Stimulated activated effector memory CD8-positive, alpha-beta T cell treated with anti-CD3 and anti-CD28 coated beads, Interleukin-12 subunit alpha, Interleukin-12 subunit beta, amount 100 ng/mL, for 72 hours (primary cell): ENCODE data around the gene OTX2.

ENCODE experiments used
- ATAC-seq: fragments of 150-1000 bp; cut with Tn5 transposase; 2 replicates; pipeline ENCODE4 v1.10.0; 2021
- DNase-seq, 2 donors: peaks; one replicate each; pipeline ENCODE4 v3.0.0; 2021 to 2022; ENCODE audit warnings: low spot score in 2 of 2
- H3K27ac Mint-ChIP-seq: one replicate; pipeline ENCODE4 v1.8.0; 2022; ENCODE audit warnings: mild to moderate bottlenecking, mixed read lengths
- H3K36me3 Mint-ChIP-seq: one replicate; pipeline ENCODE4 v1.8.0; 2022; ENCODE audit warnings: mild to moderate bottlenecking, mixed read lengths
- H3K4me1 Mint-ChIP-seq: one replicate; pipeline ENCODE4 v1.8.0; 2022; ENCODE audit warnings: mixed read lengths
- H3K4me3 Mint-ChIP-seq: one replicate; pipeline ENCODE4 v1.8.0; 2022; ENCODE audit warnings: mild to moderate bottlenecking, mixed read lengths
- H3K9me3 Mint-ChIP-seq: one replicate; pipeline ENCODE4 v1.8.0; 2022; ENCODE audit warnings: mixed read lengths

Gene OTX2

DNA sequence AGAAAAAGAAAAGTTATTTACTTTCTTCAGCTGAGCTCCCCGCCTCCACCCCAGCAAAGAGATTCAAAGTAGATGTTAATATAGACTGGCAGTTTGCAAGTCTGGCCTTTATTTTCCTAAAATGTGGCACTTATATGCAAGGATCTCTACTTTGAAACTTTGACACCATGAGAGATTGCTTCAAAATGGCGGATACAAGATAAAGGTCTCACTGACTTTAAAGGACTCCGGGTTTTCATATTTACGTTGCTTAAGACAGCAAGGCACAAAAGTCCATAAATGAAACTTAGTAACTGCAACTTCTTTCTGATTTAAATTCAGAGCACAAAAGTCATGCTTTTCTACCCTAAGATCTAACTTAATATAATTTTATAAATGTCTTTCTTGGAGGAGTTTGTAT lies 3.5 kb downstream of the OTX2 start:
- ATAC-seq (no peak), DNase-seq (no peak)
- H3K27ac Mint-ChIP-seq, result no peak overlapping the region
- H3K36me3 Mint-ChIP-seq, result peaks cover 6% of the 10 kb centered on the region
- peaks cover 34% of the 10 kb centered on the region for H3K4me1 Mint-ChIP-seq
- no peak overlapping the region for H3K4me3 Mint-ChIP-seq
- H3K9me3 Mint-ChIP-seq, result no peaks in the 10 kb centered on the region

- H3K4me1 Mint-ChIP-seq, result peaks cover 32% of the 10 kb centered on the region
Observed at GRCh38 chr14:56805992-56806727, 4.1 kb downstream of the OTX2 start.

GRCh38 chr14:56805201-56805991 lies 4.9 kb downstream of the OTX2 start:
- peaks cover 24% of the 10 kb centered on the region for H3K4me1 Mint-ChIP-seq
- H3K36me3 Mint-ChIP-seq, result peaks cover 6% of the 10 kb centered on the region
- no peaks in the 10 kb centered on the region for H3K9me3 Mint-ChIP-seq
- DNase-seq (no peak), ATAC-seq (no peak)
- H3K4me3 Mint-ChIP-seq, result no peak overlapping the region
- H3K27ac Mint-ChIP-seq, result no peak overlapping the region

More at GRCh38 chr14:56805992-56806727, 4.1 kb downstream of the OTX2 start:
- Mint-ChIP-seq H3K9me3 (no peaks in the 10 kb centered on the region), H3K36me3 (peaks cover 6% of the 10 kb centered on the region), H3K27ac (no peak overlapping the region), H3K4me3 (no peak overlapping the region)
- DNase-seq (no peak), ATAC-seq (no peak)

- Mint-ChIP-seq H3K36me3 (no peaks in the 10 kb centered on the region), H3K9me3 (no peaks in the 10 kb centered on the region), H3K27ac (no peak overlapping the region), H3K4me1 (peaks cover 16% of the 10 kb centered on the region), H3K4me3 (no peak overlapping the region)
- DNase-seq, result no peak
- ATAC-seq, result no peak
Observed at GRCh38 chr14:56803816-56804535, 6.3 kb downstream of the OTX2 start.

GRCh38 chr14:56801920-56802319 lies 8.4 kb downstream of the OTX2 start:
- ATAC-seq (no peak), DNase-seq (no peak)
- Mint-ChIP-seq H3K4me1 (peaks cover 11% of the 10 kb centered on the region), H3K36me3 (no peaks in the 10 kb centered on the region), H3K9me3 (no peaks in the 10 kb centered on the region), H3K4me3 (no peak overlapping the region), H3K27ac (no peak overlapping the region)

DNA sequence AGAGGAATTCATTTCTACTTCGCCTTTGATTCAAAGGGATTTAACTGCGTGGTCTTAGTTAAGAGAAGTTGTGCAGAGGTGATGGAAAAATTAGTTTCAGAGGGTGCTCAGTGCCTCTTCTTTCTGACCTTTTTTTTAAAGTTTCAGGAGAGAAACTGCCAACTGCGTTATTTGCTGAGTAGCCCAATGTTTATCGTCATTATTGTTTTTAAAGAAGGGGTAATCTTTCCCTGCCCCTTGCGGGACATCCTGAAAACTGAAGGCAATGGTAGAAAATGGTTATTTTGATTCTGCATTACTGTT lies 11.0 kb downstream of the OTX2 start:
- Mint-ChIP-seq H3K27ac (no peak overlapping the region), H3K36me3 (no peaks in the 10 kb centered on the region), H3K4me1 (peaks cover under 1% of the 10 kb centered on the region), H3K9me3 (no peaks in the 10 kb centered on the region), H3K4me3 (no peak overlapping the region)
- ATAC-seq (no peak), DNase-seq (no peak)

DNA sequence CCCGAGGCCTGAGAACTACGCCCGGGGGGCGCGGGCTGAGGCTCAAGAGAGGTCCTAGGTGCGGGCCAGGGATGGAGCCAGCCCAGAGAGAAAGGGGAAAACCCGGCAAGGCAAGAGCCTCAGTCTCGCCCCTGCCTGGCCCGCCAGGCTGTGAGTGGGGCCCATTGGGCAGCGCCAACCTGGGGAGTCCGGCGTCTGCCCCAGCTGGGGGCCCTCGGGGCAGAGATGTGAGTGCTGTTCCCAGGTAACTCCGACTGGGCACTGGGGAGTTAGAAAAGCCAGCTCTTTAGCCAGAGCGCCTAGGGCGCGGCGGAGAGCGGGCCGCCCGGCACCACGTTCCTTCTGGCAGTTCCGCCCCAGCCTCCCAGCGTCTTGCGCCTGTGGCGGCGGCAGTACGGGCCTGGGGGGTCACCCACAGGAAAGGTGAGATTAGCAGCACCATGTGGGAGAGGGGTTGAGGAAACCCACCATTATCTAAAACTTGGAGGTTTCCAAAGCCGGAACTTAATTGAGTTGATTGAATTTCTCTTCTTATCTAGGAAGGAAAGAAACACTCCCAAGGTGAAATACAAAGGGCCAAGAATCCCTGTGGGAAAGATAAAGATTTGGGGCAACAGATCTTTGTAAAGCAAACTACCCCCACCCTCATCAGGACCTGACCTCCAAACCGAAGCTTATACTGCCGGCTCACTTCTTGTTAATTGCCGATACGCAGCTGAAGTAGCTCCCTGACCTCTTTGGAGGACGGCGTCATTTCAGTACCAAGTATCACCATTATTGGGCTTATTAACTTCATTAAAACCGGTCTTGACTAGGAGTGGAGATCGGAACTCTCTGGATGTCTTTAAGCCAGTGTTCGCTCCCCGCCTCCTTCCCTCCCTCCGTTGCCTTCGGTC lies 11.6 kb downstream of the OTX2 start:
- H3K4me1 Mint-ChIP-seq, result no peaks in the 10 kb centered on the region
- DNase-seq (no peak), ATAC-seq (no peak)
- H3K4me3 Mint-ChIP-seq, result no peak overlapping the region
- no peak overlapping the region for H3K27ac Mint-ChIP-seq
- no peaks in the 10 kb centered on the region for H3K9me3 Mint-ChIP-seq
- no peaks in the 10 kb centered on the region for H3K36me3 Mint-ChIP-seq

DNA sequence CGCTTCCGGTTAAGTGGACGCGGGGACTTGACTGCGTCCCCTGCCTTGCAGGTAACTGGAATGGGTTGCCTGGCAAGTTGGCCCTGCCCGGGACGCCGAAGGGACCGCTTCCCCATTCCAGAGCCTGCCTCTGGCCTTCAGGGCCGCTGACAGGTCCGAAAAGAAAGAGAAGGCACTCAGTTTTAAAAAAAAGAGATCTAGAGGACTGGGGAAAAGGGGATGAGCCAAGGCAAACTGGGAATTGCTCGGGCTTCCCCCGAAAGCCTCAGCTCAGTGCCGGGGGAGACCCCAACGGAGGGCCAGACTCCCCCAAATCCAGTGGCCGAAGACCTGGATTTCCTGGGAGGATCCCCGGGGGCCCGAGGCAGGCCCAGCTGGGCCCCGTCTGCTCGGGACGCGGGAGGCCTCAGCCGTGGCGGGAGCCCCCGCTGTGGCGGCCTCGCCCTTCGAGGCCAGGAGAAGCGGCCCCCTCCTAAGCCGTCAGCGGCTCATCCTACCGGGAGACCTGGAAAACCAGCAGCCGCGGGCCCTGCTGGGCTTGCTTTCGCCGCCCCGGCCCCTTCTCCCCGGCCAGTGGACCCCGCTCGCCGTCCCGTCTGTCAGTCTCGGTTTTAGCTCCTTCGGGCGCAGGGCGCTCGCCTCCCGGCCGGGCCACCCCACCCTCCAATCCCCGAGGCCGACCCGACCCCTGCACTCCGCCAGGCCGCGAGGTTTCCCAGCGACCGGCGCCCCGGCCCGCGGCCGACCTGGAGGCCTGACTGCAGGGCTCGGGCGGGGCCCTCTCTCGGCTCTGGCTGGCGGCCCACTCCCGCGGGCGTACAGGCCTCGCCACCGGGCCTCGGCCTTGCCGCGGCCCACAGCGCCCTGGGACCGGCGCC lies 12.5 kb downstream of the OTX2 start:
- no peaks in the 10 kb centered on the region for H3K4me1 Mint-ChIP-seq
- H3K4me3 Mint-ChIP-seq, result no peak overlapping the region

DNA sequence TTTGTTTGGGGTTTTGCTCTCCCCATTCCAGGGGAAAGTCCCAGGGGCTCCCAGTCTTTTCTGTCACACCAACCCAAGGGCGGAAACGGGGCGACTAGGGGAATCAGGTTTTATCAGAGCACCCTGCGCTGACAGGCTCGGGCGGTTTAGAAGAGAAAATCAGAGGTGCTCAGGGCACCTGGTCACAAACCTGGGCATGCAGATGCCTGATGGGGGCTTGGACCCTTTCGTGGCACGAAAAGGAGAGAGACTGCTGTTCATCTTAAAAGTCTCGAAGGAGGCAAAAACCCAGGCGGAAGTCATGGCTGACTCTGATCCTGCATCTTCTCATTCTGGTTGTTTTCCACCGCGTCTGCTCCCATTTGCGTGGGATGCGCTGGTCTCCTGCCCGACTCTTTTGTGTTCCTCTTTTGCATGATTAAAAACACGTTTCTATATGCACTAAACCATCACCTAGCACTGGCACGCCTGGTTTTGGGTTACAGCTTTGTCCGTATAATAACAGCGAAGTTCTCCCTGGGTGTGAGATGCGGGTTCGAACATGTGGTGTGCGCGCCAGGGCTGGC lies 13.2 kb downstream of the OTX2 start:
- H3K9me3 Mint-ChIP-seq, result no peaks in the 10 kb centered on the region

More for the DNA sequence above, 12.5 kb downstream of the OTX2 start:
- DNase-seq (no peak), ATAC-seq (no peak)
- H3K36me3 Mint-ChIP-seq, result no peaks in the 10 kb centered on the region
- no peak overlapping the region for H3K27ac Mint-ChIP-seq
- H3K9me3 Mint-ChIP-seq, result no peaks in the 10 kb centered on the region

DNA sequence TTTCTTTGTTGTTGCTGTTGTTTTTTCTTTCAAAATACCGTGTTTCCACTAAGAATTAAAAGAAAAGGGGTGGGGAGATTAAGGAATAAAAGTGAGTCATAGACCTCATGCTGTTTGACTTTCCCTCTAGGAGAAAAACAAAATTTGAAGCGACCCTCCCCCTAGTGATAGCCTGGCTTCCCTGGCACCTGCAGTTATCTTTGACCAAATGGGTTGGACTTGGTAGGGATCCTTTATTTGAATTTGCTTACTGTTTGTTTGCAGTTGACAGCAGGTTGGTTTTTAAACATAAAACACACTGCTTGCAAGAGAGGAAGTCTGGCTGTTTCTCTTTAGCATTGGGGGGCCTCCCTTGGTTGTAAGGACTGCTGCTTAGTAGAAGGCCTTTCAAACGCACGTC lies 14.0 kb downstream of the OTX2 start:
- ATAC-seq (no peak), DNase-seq (no peak)
- no peaks in the 10 kb centered on the region for H3K4me1 Mint-ChIP-seq
- H3K4me3 Mint-ChIP-seq, result no peak overlapping the region
- no peaks in the 10 kb centered on the region for H3K36me3 Mint-ChIP-seq
- H3K27ac Mint-ChIP-seq, result no peak overlapping the region
- H3K9me3 Mint-ChIP-seq, result no peaks in the 10 kb centered on the region

More for the DNA sequence above, 13.2 kb downstream of the OTX2 start:
- no peak overlapping the region for H3K27ac Mint-ChIP-seq
- H3K4me3 Mint-ChIP-seq, result no peak overlapping the region
- ATAC-seq, result no peak
- no peaks in the 10 kb centered on the region for H3K4me1 Mint-ChIP-seq
- DNase-seq, result no peak
- no peaks in the 10 kb centered on the region for H3K36me3 Mint-ChIP-seq

DNA sequence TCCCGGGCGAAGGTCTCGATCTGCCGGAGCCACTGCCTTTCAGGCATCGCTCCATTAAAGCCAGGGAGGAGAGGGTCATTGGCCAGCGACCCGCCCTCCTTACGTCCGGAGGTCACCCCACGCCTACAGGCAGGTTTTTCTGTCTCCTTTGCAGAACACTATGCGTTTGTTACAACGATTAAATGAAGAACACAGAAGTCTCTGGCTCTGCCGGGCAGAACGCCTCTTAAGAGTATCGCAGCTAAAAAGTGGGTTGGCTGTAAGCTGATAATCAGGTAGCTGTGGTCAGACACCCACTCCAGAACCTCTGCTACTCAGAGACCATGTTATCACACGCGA lies 15.0 kb downstream of the OTX2 start:
- Mint-ChIP-seq H3K4me1 (no peaks in the 10 kb centered on the region), H3K4me3 (no peak overlapping the region), H3K9me3 (no peaks in the 10 kb centered on the region), H3K27ac (no peak overlapping the region), H3K36me3 (no peaks in the 10 kb centered on the region)
- DNase-seq, result no peak
- ATAC-seq, result no peak

DNA sequence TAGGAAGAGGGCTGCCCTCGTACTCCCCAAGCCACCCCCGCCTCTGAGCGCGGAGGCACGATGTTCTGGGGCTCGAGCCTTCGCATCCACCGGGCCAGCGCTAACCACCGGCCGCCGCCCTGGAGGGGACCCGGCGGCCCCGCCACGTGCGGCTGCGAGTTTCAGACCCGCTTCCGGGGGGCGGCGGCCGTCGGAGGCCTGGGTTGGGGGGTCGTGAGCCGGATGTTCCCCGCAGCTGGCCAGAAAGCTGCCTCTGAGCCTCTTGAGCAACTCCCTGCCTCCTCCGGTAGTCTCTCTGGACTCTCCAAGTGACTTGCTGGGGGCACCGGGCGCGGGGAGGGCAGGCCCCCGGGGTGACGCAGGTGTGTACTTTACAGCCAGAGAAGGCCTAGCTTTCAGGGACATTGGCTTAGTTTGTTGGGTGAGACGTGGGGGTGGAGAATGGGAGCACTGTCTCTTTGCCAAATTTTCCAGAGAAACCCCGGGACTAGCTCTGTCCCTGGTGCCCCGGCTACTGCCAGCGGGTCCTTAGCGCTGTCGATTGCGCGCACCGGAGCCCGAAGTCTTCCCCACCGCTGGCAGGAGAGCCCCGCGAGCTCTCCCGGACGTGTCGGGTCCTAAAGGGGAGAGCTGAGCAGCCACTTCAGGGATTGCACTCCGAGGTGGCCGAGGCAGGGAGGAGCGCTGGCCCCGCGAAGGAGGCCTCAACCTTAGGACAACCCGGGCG lies 15.6 kb downstream of the OTX2 start:
- Mint-ChIP-seq H3K27ac (no peak overlapping the region), H3K9me3 (no peaks in the 10 kb centered on the region), H3K36me3 (no peaks in the 10 kb centered on the region), H3K4me3 (no peak overlapping the region), H3K4me1 (no peaks in the 10 kb centered on the region)
- ATAC-seq, result no peak
- no peak for DNase-seq

DNA sequence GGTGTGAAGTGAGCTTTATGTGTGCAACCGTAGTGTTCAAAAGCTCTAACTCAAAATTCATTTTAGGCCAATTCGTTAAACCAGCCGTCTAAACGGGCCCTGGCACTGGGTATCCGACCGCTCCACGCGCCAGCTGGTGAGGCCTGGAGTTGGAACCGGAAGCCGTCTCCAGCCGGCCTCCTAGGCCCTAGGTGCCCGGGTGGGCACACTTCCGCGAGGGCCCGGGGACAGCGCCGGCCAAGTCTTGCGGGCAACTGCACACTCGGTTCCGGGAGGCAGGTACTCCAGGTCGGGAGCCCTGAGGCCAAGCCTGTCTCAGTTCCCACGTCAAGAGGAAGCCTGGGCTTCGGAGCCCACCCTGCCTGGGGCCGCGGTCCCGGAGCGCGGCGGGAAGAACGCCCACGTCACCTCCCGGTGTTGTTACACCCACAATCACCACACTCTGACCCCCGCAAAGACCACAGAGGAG lies 16.2 kb downstream of the OTX2 start:
- H3K9me3 Mint-ChIP-seq, result no peaks in the 10 kb centered on the region
- no peaks in the 10 kb centered on the region for H3K4me1 Mint-ChIP-seq
- DNase-seq (no peak), ATAC-seq (no peak)
- no peak overlapping the region for H3K27ac Mint-ChIP-seq
- H3K36me3 Mint-ChIP-seq, result no peaks in the 10 kb centered on the region
- H3K4me3 Mint-ChIP-seq, result no peak overlapping the region
